ENCODE measurements around the gene PACRG. TPM values are rescaled to one million over a fixed set of nuclear protein-coding genes. Genes with fewer than 3 reads are reported as not detected.
A peak's percentile ranks its signal among the peaks of the same experiment; 100 is the strongest.

Gene PACRG
- total and polyA plus RNA-seq, 2 of the 8 experiments (the other 6 are each of a cell fraction or from before 2014, with no cell fraction given): 0.44 to 0.54 TPM

GRCh38 chr6:163348789-163349680, 621.3 kb downstream of the PACRG start:
- Histone ChIP-seq H3K23me2 (ENCODE audit: low read depth, low read length) (no peaks in the 10 kb centered on the region), H3K4me3 (ENCODE audit: extremely low read depth in 1 of 4, insufficient read depth in 2 of 4, low read depth in 3 of 4, low read length in 4 of 4) (no peak overlapping the region), H3K4ac (replicated peaks; ENCODE audit: insufficient read length, low read depth, low read length) (no peak overlapping the region), H3K27ac (ENCODE audit: low read depth, low read length) (no peak overlapping the region), H3K36me3 (ENCODE audit: control insufficient read depth in 2 of 4, insufficient read depth in 4 of 4, low read length in 3 of 4) (no peaks in the 10 kb centered on the region), H2AFZ (ENCODE audit: low read length) (no peak overlapping the region), H3K79me1 (ENCODE audit: low read depth, low read length) (no peaks in the 10 kb centered on the region), H4K5ac (ENCODE audit: insufficient read length, low read depth, low read length) (no peak overlapping the region), H3K14ac (ENCODE audit: insufficient read length) (no peak overlapping the region), H2BK5ac (ENCODE audit: low read depth, low read length) (no peak overlapping the region), H3K18ac (ENCODE audit: extremely low read depth, low read length) (no peak overlapping the region), H3K4me2 (ENCODE audit: insufficient read depth in 1 of 2, low read depth in 2 of 2, low read length in 2 of 2) (no peak overlapping the region), H3K9me3 (ENCODE audit: insufficient read depth in 2 of 2, low read depth in 1 of 2, low read length in 1 of 2) (no peaks in the 10 kb centered on the region), H2BK20ac (ENCODE audit: low read length) (no peak overlapping the region), H2BK12ac (ENCODE audit: low read depth, low read length) (no peak overlapping the region), H4K91ac (replicated peaks; ENCODE audit: insufficient read length, low read length) (no peak overlapping the region), H2BK120ac (replicated peaks; ENCODE audit: low read depth, low read length) (no peak overlapping the region), H3K9ac (replicated peaks in 1 of 4; ENCODE audit: extremely low read depth in 1 of 4, low read depth in 3 of 4, low read length in 3 of 4) (no peak overlapping the region), H3K23ac (ENCODE audit: insufficient read length) (no peak overlapping the region), H3K79me2 (ENCODE audit: control insufficient read depth in 1 of 2, insufficient read depth in 2 of 2, low read length in 2 of 2) (no peaks in the 10 kb centered on the region), H2BK15ac (ENCODE audit: low read length) (no peak overlapping the region; the same call in 1 of the 2 replicates), H3K4me1 (replicated peaks in 1 of 4; ENCODE audit: control insufficient read depth in 3 of 4, insufficient read depth in 4 of 4, low read length in 3 of 4) (no peaks in the 10 kb centered on the region; a peak in 1 of 7 replicates), H2AK5ac (ENCODE audit: low read depth, low read length) (no peak overlapping the region), H4K20me1 (replicated peaks in 1 of 2; ENCODE audit: control insufficient read depth in 1 of 2, insufficient read depth in 2 of 2, low read length in 2 of 2) (no peaks in the 10 kb centered on the region), H3K56ac (replicated peaks; ENCODE audit: insufficient read length, low read depth, low read length) (no peak overlapping the region), H3K27me3 (replicated peaks in 1 of 4; ENCODE audit: control insufficient read depth in 3 of 4, extremely low read depth in 1 of 4, insufficient read depth in 3 of 4, low read length in 3 of 4) (no peaks in the 10 kb centered on the region), H4K8ac (ENCODE audit: extremely low read depth, insufficient read depth, low read length) (no peak overlapping the region)
- FAIRE-seq: no peak
- POLR2A ChIA-PET (ENCODE audit: partially characterized antibody): no interaction called here
- TF ChIP-seq BCL11A (IDR thresholded peaks at IDR 0.05; ENCODE audit: low read depth in 2 of 2, low read length in 2 of 2) (no peak), EGR1 (IDR thresholded peaks at IDR 0.05; ENCODE audit: borderline replicate concordance, low read depth, low read length) (no peak), MAFK (IDR thresholded peaks at IDR 0.05; ENCODE audit: low read depth, low read length) (peak; percentile 34; the same call in 1 of the 2 replicates)
- no peak for DNase-seq (ENCODE audit: low read depth in 1 of 2, low spot score in 2 of 2)
- CTCF ChIA-PET (ENCODE audit: partially characterized antibody): no interaction called here
- WGBS, 2 experiments (ENCODE audit: extremely low coverage in 1 of 2, insufficient coverage in 1 of 2, insufficient read length in 1 of 2, insufficient replicate concordance in 2 of 2, low coverage in 1 of 2, low lambda C conversion rate in 2 of 2, missing lambda C conversion rate in 1 of 2): 93% methylated on average over 9 of the region's 9 CpGs; no CpG with 5 or more reads in 1 of the 2 experiments
